GM12873 (cell line): Measurements from ENCODE around the gene GLCE.

Experiments
- TF ChIP-seq, protein P1 (sequence below): IDR thresholded peaks from 2 replicates; pipeline ENCODE4 v1.5.1; 2012; ENCODE audit warnings: low read depth, mild to moderate bottlenecking, moderate library complexity, low read length, control low read depth; ENCODE audit not compliant: insufficient read depth; ENCODE audit errors: missing control alignments

GLCE gene

DNA sequence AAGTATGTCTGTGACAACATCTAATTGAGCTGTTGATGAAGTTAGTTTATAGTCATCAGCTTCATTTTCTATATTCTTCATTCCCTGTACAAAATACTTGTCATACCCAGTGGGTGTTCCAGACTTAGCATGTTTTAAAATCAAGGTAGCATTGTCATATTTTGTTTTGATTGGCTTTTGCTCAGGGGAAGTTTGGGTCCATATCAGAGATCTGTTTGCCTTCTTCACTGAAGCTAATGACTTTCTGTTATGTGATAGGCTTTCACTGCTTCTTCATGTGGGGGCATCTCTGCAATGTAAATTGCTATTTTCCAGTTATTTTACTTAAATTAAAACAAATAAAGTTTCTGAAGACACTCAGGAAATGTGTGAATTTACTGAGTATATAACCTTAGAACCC is 15.1 kb downstream of the GLCE start:
- TF ChIP-seq, protein P1, sequence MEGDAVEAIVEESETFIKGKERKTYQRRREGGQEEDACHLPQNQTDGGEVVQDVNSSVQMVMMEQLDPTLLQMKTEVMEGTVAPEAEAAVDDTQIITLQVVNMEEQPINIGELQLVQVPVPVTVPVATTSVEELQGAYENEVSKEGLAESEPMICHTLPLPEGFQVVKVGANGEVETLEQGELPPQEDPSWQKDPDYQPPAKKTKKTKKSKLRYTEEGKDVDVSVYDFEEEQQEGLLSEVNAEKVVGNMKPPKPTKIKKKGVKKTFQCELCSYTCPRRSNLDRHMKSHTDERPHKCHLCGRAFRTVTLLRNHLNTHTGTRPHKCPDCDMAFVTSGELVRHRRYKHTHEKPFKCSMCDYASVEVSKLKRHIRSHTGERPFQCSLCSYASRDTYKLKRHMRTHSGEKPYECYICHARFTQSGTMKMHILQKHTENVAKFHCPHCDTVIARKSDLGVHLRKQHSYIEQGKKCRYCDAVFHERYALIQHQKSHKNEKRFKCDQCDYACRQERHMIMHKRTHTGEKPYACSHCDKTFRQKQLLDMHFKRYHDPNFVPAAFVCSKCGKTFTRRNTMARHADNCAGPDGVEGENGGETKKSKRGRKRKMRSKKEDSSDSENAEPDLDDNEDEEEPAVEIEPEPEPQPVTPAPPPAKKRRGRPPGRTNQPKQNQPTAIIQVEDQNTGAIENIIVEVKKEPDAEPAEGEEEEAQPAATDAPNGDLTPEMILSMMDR = no peak

DNA sequence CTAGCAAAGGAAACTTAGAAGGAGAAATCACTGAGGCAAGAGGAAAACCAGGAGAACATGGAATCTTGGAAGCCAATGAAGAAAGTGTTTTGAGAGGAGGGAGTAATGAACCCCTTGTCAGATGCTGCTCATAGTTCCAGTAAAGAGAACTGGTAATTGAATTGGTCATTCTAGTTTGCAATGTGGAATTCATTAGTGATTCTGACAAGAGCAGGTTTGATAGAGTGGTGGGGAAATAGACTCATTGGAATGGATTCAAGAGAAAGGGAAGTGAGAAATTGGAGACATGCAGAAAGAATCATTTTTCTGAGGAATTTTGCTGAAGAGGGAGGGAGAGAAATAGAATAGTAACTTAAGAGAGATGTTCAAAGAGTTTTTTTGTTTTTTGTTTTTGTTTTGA is 21.0 kb downstream of the GLCE start:
- TF ChIP-seq, protein P1 = no peak

DNA sequence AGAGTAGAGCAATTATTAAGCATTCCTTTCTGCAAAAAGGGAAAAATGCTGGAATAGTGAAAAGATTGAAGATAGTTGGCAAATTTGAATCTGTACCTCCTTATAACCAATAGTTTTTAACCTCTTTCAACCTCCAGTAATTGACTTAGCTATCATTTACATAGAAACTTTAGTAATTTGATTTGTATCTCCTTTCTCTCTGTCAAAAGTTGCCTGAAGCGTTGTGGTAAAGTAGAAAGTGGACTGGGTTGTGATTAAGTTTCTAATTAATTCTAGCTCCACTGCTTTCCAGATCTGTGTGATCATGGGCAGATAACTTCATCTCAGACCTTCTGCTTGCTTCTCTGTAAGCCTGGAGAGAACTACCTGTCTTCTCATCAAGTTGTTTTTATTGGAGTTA is 24.8 kb downstream of the GLCE start:
- TF ChIP-seq, protein P1 = no peak

DNA sequence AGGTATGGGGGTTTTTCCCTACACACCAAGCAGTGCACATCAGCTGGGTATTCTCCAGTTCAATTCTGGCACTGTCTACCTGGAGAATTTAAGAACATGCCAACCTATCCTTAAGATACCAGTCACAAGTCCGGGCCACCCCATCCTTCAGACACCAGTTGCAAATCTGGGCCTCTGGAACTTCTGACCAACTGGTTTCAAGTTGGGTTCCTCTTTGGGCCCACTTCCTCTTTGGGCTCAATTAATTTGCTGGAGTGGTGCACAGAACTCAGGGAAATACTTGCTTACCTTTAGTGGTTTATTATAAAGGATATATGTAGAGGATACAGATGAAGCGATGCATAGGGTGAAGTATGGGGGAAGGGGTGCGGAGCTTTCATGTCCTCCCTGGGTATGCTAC is 25.3 kb downstream of the GLCE start:
- TF ChIP-seq, protein P1 = no peak

DNA sequence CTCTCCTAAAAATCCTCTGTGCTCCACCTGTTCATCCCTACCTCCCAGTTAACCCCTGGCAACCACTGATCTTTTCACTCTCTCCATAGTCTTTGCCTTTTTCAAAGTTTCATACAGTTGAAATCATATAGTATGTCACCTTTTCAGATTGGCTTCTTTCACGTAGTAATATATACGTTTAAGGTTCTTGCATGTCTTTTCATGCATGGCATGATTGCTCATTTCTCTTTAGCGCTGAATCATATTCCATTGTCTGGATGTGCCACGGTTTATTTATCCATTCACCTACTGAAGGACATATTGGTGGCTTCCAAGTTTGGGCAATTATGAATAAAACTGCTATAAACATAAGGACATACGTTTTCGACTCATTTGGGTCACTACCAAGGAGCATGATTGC is 28.7 kb downstream of the GLCE start:
- TF ChIP-seq, protein P1 = no peak

DNA sequence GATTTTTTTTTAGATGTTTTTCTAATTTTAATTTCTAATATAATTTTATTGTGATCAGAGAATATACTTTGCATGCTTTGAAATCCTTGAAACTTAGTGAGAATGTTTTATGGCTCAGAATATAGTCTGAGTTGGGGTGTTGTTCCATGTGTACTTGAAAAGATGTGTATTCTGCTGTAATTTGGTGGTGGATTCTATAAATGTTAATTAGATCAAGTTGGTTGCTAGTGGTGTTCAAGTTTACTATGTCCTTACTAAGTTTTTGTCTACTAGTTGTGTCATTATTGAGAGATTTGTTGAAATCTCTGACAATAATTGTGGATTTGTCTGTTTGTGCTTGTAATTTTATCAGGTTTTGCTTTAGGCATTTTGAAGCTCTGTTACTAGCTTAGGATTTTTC is 29.7 kb downstream of the GLCE start:
- TF ChIP-seq, protein P1 = no peak

DNA sequence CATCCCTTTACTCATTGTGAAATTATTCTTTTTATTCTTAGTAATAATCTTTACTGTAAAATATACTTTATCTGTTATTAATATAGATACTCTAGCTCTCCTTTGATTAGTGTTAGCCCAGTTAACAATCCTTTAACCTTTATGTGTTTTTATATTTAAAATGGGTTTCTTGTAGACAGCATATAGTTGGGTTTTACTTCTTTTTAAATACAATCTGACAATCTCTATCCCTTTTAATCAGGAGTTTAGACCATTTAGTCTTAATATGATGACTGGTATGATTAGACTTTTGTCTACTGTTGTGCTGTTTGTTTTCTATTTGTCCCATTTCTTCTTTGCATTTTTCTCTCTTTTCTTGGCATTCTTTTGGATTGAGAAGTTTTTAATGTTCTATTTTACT is 30.1 kb downstream of the GLCE start:
- TF ChIP-seq, protein P1 = no peak

DNA sequence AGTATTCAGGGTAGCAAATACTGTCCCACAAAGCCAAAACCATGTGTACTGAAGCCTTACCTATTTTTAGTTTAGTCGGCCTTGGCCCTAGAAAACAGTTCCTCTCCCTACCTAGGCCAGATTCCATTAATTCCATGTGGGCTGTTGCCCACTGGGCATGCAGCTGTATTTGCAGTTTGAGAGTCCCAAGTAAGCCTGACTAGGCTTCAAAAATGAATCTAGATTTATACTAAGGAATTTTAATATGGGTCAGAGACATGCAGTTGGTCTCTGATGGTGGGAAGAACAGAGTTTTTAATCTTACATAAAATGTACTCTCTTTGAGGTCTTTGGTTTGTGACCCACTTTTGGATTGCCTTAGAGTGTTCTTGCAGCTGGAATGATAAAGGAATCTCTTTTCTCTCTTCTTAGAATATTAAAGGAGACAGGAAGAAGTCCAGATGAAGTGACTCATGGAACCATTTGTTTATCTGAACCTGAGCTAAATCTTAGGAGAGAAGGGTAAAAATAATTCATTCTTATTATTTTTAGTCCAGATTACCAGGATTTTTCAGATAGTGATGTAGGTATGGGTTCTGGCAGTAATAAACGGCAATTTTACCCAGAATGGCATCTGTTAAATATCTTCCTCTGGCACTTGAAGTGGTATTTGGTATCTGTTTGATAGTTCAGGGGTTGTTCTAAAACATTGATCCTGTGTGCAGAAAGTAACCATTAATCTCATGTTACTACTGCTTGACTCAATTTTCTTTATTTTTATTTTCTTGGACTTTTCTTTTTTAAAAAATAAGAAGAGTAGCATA is 33.8 kb downstream of the GLCE start:
- TF ChIP-seq, protein P1 = no peak
